Measurements from ENCODE around the gene SLCO3A1.

SLCO3A1 gene

GRCh38 chr15:92124657-92125010, 271.1 kb downstream of the SLCO3A1 start:
- TF ChIP-seq, protein P1, sequence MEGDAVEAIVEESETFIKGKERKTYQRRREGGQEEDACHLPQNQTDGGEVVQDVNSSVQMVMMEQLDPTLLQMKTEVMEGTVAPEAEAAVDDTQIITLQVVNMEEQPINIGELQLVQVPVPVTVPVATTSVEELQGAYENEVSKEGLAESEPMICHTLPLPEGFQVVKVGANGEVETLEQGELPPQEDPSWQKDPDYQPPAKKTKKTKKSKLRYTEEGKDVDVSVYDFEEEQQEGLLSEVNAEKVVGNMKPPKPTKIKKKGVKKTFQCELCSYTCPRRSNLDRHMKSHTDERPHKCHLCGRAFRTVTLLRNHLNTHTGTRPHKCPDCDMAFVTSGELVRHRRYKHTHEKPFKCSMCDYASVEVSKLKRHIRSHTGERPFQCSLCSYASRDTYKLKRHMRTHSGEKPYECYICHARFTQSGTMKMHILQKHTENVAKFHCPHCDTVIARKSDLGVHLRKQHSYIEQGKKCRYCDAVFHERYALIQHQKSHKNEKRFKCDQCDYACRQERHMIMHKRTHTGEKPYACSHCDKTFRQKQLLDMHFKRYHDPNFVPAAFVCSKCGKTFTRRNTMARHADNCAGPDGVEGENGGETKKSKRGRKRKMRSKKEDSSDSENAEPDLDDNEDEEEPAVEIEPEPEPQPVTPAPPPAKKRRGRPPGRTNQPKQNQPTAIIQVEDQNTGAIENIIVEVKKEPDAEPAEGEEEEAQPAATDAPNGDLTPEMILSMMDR (IDR thresholded peaks at IDR 0.05; ENCODE audit: low read depth, low read length) = no peak
- no peak overlapping the region for H3K4me3 ChIP-seq (ENCODE audit: low read depth, low read length)

GRCh38 chr15:92128788-92129187, 275.3 kb downstream of the SLCO3A1 start:
- TF ChIP-seq, protein P1 (IDR thresholded peaks at IDR 0.05; ENCODE audit: low read depth, low read length) = no peak
- H3K4me3 ChIP-seq (ENCODE audit: low read depth, low read length) = no peak overlapping the region

DNA sequence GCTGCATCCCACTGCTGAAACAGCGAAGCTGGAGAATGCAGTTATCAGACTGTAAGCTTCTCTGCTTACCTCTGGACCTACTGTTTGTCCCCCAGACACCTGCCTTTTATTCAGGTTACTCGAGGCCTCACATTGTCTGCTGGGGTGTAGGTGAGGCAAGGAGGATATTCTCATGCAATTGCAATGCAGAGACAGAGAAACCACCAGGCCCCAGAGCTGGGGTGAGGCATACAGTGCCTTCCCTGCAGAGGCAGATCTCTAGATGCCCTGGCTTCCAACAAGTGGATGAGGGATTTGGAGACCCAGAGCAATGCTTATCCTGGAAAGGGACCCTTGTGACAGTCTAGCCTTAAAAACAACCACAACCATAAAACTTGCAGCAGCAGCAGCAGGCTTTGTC, 276.7 kb downstream of the SLCO3A1 start:
- H3K4me3 ChIP-seq (ENCODE audit: low read depth, low read length) = no peak overlapping the region
- TF ChIP-seq, protein P1 (IDR thresholded peaks at IDR 0.05; ENCODE audit: low read depth, low read length) = no peak

DNA sequence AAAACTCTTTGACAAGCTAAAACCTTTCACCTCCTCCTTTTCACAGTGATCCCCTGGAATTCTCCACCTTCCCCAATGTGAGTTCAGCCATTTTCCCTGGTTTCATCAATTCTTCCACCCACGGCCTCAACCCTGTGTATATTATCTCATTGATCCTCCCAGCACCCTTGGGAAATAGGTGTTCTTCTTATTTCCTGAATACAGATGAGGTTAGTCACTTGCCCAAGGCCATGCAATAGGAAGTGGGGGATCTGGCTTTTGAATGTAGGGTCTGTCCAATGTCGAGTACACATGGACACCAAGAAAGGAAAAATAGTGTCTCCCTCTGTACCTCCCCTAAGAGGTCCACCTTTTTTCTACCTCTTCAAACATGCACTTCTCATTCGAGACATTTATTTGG, 277.4 kb downstream of the SLCO3A1 start:
- no peak overlapping the region for H3K4me3 ChIP-seq (ENCODE audit: low read depth, low read length)

GRCh38 chr15:92132982-92133755, 279.7 kb downstream of the SLCO3A1 start:
- no peak overlapping the region for H3K4me3 ChIP-seq (ENCODE audit: low read depth, low read length)
- TF ChIP-seq, protein P1 (IDR thresholded peaks at IDR 0.05; ENCODE audit: low read depth, low read length) = no peak

More for the DNA sequence above, 277.4 kb downstream of the SLCO3A1 start:
- TF ChIP-seq, protein P1 (IDR thresholded peaks at IDR 0.05; ENCODE audit: low read depth, low read length) = no peak

DNA sequence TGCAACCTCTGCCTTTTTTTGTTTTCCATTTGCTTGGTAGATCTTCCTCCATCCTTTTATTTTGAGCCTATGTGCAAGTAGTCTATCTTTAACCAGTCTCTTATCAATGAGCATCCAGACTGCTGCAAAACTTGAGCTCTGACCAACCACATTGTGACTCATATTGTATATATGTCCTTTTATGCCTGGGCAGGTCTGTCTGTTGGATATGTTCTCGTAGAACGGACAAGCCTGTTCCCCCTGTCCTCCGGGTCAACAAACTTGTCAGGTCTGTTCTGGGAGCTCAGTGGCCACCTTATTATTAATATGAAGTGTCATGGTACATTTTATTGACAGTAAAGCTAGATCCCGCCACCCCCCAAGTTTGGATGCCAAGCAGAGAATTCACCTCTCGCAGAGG, 287.3 kb downstream of the SLCO3A1 start:
- TF ChIP-seq, protein P1 (IDR thresholded peaks at IDR 0.05; ENCODE audit: low read depth, low read length) = no peak

GRCh38 chr15:92141607-92142006, 288.1 kb downstream of the SLCO3A1 start:
- TF ChIP-seq, protein P1 (IDR thresholded peaks at IDR 0.05; ENCODE audit: low read depth, low read length) = no peak
- H3K4me3 ChIP-seq (ENCODE audit: low read depth, low read length) = no peak overlapping the region

More for the DNA sequence above, 287.3 kb downstream of the SLCO3A1 start:
- H3K4me3 ChIP-seq (ENCODE audit: low read depth, low read length) = no peak overlapping the region
